Endothelial cell of umbilical vein (primary cell): ENCODE data around the gene TRPM3. TPM values are rescaled to one million over a fixed set of nuclear protein-coding genes. Genes with fewer than 3 reads are reported as not detected.

Experiments
- BruUV-seq: library from RNA; stranded (reverse); fragments of 400-500 nt; replicated peaks from 2 replicates; lab custom pipeline; 2021; lab: Mats Ljungman, UMichigan
- CTCF ChIA-PET: fragments of 300-600, 350-600 bp; sonication (Branson Sonifier 250); formaldehyde crosslinking; loops from one replicate; lab custom pipeline; 2021; ENCODE audit warnings: antibody characterized with exemption, inconsistent platforms; lab: Charles Lee
- POLR2A ChIA-PET: fragments of 300-600, 350-600 bp; sonication (Branson Sonifier 250); formaldehyde crosslinking; loops from one replicate; lab custom pipeline; 2021; ENCODE audit warnings: antibody characterized with exemption, inconsistent platforms; lab: Charles Lee
- DNase-seq: peaks from one replicate; pipeline ENCODE4 v3.0.0-alpha.2; 2011; ENCODE audit warnings: low read depth, low spot score
- FAIRE-seq: peaks from 2 replicates; lab custom pipeline; 2011; peaks lifted over from hg19 to GRCh38; lab: Jason Lieb, UNC
- H2AFZ ChIP-seq: 2 replicates; pipeline ENCODE4 v1.6.0; 2012; ENCODE audit warnings: low read depth, low read length, control low read depth, inconsistent platforms
- H3K27ac ChIP-seq: 2 replicates; pipeline ENCODE4 v1.5.1; 2011; ENCODE audit warnings: low read depth, mild to moderate bottlenecking, control low read depth, low read length, moderate library complexity; ENCODE audit not compliant: insufficient read depth
- H3K27me3 ChIP-seq, 2 experiments: 2 replicates each; pipeline versions ENCODE4 v1.6.0 to v1.6.1; 2011; ENCODE audit warnings: low read length in 2 of 2, mixed read lengths in 1 of 2; ENCODE audit not compliant: control insufficient read depth in 2 of 2, insufficient read depth in 2 of 2
- H3K36me3 ChIP-seq, 2 experiments: 2 replicates in 1 of 2; 3 replicates in 1 of 2; pipeline ENCODE4 v1.5.1; 2011; ENCODE audit warnings: low read length in 2 of 2, mild to moderate bottlenecking in 1 of 2, moderate library complexity in 1 of 2; ENCODE audit not compliant: control insufficient read depth in 2 of 2, insufficient read depth in 2 of 2; ENCODE audit errors: extremely low read depth in 1 of 2
- H3K4me1 ChIP-seq: 3 replicates; pipeline ENCODE4 v1.5.1; 2011; ENCODE audit warnings: mild to moderate bottlenecking, low read length; ENCODE audit not compliant: control insufficient read depth, insufficient read depth; ENCODE audit errors: extremely low read depth
- H3K4me2 ChIP-seq: 2 replicates; pipeline ENCODE4 v1.6.1; 2011; ENCODE audit warnings: low read length, control low read depth, mixed read lengths; ENCODE audit not compliant: insufficient read depth
- H3K4me3 ChIP-seq, 3 experiments: fragments of 200-600 bp in 1 of 3; sonication (generic), shearing (Covaris generic) in 1 of 3; replicated peaks in 1 of 3; 2 replicates each; pipeline ENCODE4 v1.5.1; 2011 to 2016; ENCODE audit warnings: control low read depth in 3 of 3, low read length in 3 of 3, mild to moderate bottlenecking in 2 of 3, inconsistent platforms in 1 of 3, low read depth in 1 of 3, moderate library complexity in 1 of 3; ENCODE audit not compliant: insufficient read depth in 1 of 3
- H3K79me2 ChIP-seq: 2 replicates; pipeline ENCODE4 v1.6.0; 2012; ENCODE audit warnings: low read length, inconsistent platforms; ENCODE audit not compliant: control insufficient read depth, insufficient read depth
- H3K9ac ChIP-seq: replicated peaks from 2 replicates; pipeline ENCODE3; 2011; ENCODE audit warnings: low read length, control low read depth; ENCODE audit not compliant: insufficient read depth; ENCODE audit errors: extremely low read depth
- H3K9me1 ChIP-seq: replicated peaks from 3 replicates; pipeline ENCODE4 v1.6.0; 2011; ENCODE audit warnings: mild to moderate bottlenecking, low read length; ENCODE audit not compliant: control insufficient read depth, insufficient read depth; ENCODE audit errors: extremely low read depth
- H3K9me3 ChIP-seq: replicated peaks from 2 replicates; pipeline ENCODE4 v1.5.1; 2012; ENCODE audit warnings: low read length, inconsistent platforms; ENCODE audit not compliant: control insufficient read depth, insufficient read depth
- H4K20me1 ChIP-seq: replicated peaks from 2 replicates; pipeline ENCODE3; 2011; ENCODE audit warnings: mild to moderate bottlenecking, low read length; ENCODE audit not compliant: control insufficient read depth, insufficient read depth; ENCODE audit errors: extremely low read depth
- EZH2 ChIP-seq: IDR thresholded peaks from 2 replicates; pipeline ENCODE4 v1.6.1; 2012; ENCODE audit warnings: borderline replicate concordance, low read depth, mild to moderate bottlenecking, moderate library complexity, low read length, inconsistent platforms; ENCODE audit not compliant: severe bottlenecking
- FOS ChIP-seq: IDR thresholded peaks from 2 replicates; pipeline ENCODE4 v1.6.1; 2011; ENCODE audit warnings: mild to moderate bottlenecking, low read length, moderate library complexity, borderline replicate concordance; ENCODE audit not compliant: insufficient read depth
- GATA2 ChIP-seq: IDR thresholded peaks from 2 replicates; pipeline ENCODE4 v1.7.0; 2011; ENCODE audit warnings: low read depth, mild to moderate bottlenecking, moderate library complexity, mixed read lengths, low read length; ENCODE audit not compliant: insufficient read length, insufficient read depth
- JUN ChIP-seq: IDR thresholded peaks from 2 replicates; pipeline ENCODE4 v1.6.1; 2011; ENCODE audit warnings: borderline replicate concordance, low read depth; ENCODE audit not compliant: insufficient read length, insufficient read depth
- MAX ChIP-seq: IDR thresholded peaks from 2 replicates; pipeline ENCODE4 v1.6.1; 2011; ENCODE audit not compliant: insufficient read depth, insufficient read length
- MYC ChIP-seq: IDR thresholded peaks from one replicate; pipeline ENCODE4 v1.6.1; 2011; ENCODE audit warnings: mild to moderate bottlenecking, low read depth, low read length
- POLR2A ChIP-seq: IDR thresholded peaks from 2 replicates; pipeline ENCODE4 v1.6.1; 2012; ENCODE audit warnings: low read depth, mild to moderate bottlenecking, control low read depth, low read length
- POLR2AphosphoS5 ChIP-seq: IDR thresholded peaks from 2 replicates; pipeline ENCODE4 v1.6.1; 2012; ENCODE audit warnings: low read depth, mild to moderate bottlenecking, control low read depth, low read length, moderate library complexity; ENCODE audit not compliant: insufficient read depth
- dilution Hi-C: fragments of 300-500 bp; cut with MboI; formaldehyde crosslinking; loops from one replicate; pipeline ENCODE4 v1.15.0; 2019; ENCODE audit warnings: low sequenced_read_pairs; ENCODE audit not compliant: extremely low pct_ligation_motif_present
- intact Hi-C: fragments of 100-400 bp; cut with micrococcal nuclease; formaldehyde crosslinking; loops from one replicate; pipeline ENCODE4 v1.10.0; 2022
- polyA plus RNA-seq, 4 experiments: library from polyadenylated mRNA; depleted of rRNA in 3 of 4; stranded (reverse) in 3 of 4; unstranded in 1 of 4; fragments of >200 nt; gene quantifications; 2 replicates each; pipeline versions ENCODE4 v1.2.1 to v1.2.3, GENCODE V29; 2011 to 2012; ENCODE audit warnings: missing spikeins in 1 of 4
- total RNA-seq: library from RNA; stranded (reverse); gene quantifications from 2 replicates; pipeline ENCODE4 v1.2.3, GENCODE V29; 2021
- TF ChIP-seq, protein P1 (sequence below), 2 donors: IDR thresholded peaks; 1 replicate in 1 of 2; 2 replicates in 1 of 2; pipeline ENCODE4 v1.5.1; 2011; ENCODE audit warnings: low read length in 2 of 2, mild to moderate bottlenecking in 2 of 2, moderate library complexity in 2 of 2, control low read depth in 1 of 2, inconsistent platforms in 1 of 2, low read depth in 1 of 2; ENCODE audit not compliant: insufficient read depth in 1 of 2; ENCODE audit errors: extremely low read depth in 1 of 2

Gene TRPM3
- total and polyA plus RNA-seq, 2 donors (not counting 3 experiments of a cell fraction or from before 2014, with no cell fraction given) = 0.17 to 0.33 TPM

DNA sequence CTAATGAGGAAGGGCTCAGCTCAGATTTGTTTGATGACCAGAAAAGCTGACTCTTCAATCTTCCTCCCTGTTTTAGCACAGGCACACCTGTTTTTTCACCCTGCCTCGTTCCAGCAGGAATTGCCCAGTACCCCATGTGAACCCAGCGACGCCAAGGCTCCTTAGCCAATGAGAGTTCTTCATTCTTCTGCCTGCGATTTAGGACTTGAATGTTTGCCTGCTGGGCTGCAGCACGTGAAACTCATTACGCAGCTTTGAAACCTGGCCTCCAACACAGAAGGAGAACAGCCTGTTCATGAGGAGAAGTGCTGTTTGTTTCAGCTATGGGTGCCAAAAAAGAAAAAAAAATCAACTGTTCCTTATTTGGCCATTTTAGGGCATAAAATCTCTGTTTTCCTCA, 315.5 kb downstream of the TRPM3 start:
- BruUV-seq = no TSS peak
- no peak for FAIRE-seq
- CTCF ChIA-PET = no interaction called here

DNA sequence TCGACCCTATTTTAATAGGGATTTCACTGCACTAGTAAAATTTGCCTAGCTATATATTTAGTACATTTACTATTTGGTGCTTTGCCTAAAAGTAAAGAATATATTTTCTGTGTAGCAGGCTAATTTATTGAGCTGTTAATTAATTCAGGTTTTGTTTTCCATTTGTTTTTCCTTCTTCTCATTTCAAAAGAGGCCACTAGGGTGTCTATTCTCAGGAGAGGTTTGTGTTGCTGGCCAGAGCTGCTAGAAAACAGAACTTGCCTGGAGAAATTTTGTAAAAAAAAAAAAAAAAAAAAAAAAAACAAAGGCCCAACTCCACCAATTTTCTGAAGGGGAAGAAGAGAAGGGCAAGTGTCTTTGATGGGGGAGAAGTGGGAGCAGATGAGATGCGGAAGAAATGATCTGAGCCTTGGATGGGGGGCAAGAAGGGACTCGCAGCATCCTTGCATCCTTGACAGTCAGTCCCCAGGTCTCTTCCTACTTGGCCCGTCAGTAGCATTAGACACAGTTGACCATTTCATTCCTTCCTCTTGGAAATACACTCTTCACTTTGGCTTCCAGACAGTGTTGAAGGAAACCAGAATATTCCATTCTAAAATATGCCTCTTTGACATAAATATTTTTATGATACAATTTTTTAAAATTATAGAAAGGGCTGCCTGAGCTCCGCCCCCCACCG, 318.5 kb downstream of the TRPM3 start:
- POLR2A ChIA-PET = no interaction called here

More for the DNA sequence above, 315.5 kb downstream of the TRPM3 start:
- Histone ChIP-seq H3K27me3 (no peaks in the 10 kb centered on the region), H3K36me3 (no peaks in the 10 kb centered on the region), H2AFZ (no peak overlapping the region), H4K20me1 (no peaks in the 10 kb centered on the region), H3K27ac (no peak overlapping the region), H3K9ac (no peak overlapping the region), H3K4me3 (no peak overlapping the region), H3K9me1 (no peaks in the 10 kb centered on the region), H3K9me3 (no peaks in the 10 kb centered on the region), H3K4me1 (no peaks in the 10 kb centered on the region), H3K4me2 (no peak overlapping the region), H3K79me2 (no peaks in the 10 kb centered on the region)
- no peak for DNase-seq
- POLR2A ChIA-PET = no interaction called here
- intact Hi-C loops = no loop called here
- dilution Hi-C loops = no loop called here
- no peak for TF ChIP-seq GATA2
- no peak for TF ChIP-seq MAX

More for the DNA sequence above, 318.5 kb downstream of the TRPM3 start:
- TF ChIP-seq EZH2 (no peak), MYC (no peak), JUN (no peak), FOS (no peak), POLR2A (no peak), MAX (no peak), POLR2AphosphoS5 (no peak), GATA2 (no peak)
- TF ChIP-seq, protein P1, sequence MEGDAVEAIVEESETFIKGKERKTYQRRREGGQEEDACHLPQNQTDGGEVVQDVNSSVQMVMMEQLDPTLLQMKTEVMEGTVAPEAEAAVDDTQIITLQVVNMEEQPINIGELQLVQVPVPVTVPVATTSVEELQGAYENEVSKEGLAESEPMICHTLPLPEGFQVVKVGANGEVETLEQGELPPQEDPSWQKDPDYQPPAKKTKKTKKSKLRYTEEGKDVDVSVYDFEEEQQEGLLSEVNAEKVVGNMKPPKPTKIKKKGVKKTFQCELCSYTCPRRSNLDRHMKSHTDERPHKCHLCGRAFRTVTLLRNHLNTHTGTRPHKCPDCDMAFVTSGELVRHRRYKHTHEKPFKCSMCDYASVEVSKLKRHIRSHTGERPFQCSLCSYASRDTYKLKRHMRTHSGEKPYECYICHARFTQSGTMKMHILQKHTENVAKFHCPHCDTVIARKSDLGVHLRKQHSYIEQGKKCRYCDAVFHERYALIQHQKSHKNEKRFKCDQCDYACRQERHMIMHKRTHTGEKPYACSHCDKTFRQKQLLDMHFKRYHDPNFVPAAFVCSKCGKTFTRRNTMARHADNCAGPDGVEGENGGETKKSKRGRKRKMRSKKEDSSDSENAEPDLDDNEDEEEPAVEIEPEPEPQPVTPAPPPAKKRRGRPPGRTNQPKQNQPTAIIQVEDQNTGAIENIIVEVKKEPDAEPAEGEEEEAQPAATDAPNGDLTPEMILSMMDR (IDR thresholded peaks at IDR 0.05; ENCODE audit: extremely low read depth in 1 of 2, insufficient read depth in 1 of 2, low read depth in 1 of 2, low read length in 2 of 2) = no peak
- Histone ChIP-seq H3K27ac (no peak overlapping the region), H3K4me2 (no peak overlapping the region), H3K27me3 (no peaks in the 10 kb centered on the region), H2AFZ (no peak overlapping the region), H4K20me1 (no peaks in the 10 kb centered on the region), H3K4me1 (no peaks in the 10 kb centered on the region), H3K9ac (no peak overlapping the region), H3K9me3 (no peaks in the 10 kb centered on the region), H3K79me2 (no peaks in the 10 kb centered on the region), H3K4me3 (no peak overlapping the region), H3K36me3 (no peaks in the 10 kb centered on the region), H3K9me1 (no peaks in the 10 kb centered on the region)
- no TSS peak for BruUV-seq
- DNase-seq (no peak), FAIRE-seq (no peak)
- intact Hi-C loops = no loop called here
- CTCF ChIA-PET = interaction anchor here (1.5 kb wide), 1 partner anchor 11 kb away, joined by 3 read pairs; no protein-coding TSS in a partner anchor
- dilution Hi-C loops = no loop called here
